Fibroblast of villous mesenchyme (primary cell): ENCODE data around the gene CAPN10. TPM values are rescaled to one million over a fixed set of nuclear protein-coding genes. Genes with fewer than 3 reads are reported as not detected.

ENCODE experiments used
- DNase-seq: peaks from one replicate; pipeline ENCODE4 v3.0.0-alpha.2; 2010; ENCODE audit warnings: low read depth
- H3K4me3 ChIP-seq: 2 replicates; pipeline ENCODE4 v1.5.1; 2011; ENCODE audit warnings: low read depth, mild to moderate bottlenecking, low read length
- CTCF ChIP-seq: IDR thresholded peaks from 2 replicates; pipeline ENCODE4 v1.5.1; 2012; ENCODE audit warnings: low read depth, mild to moderate bottlenecking, low read length; ENCODE audit not compliant: insufficient read depth
- total RNA-seq: library from RNA; depleted of rRNA; stranded (reverse); fragments of >200 nt; gene quantifications from 2 replicates; pipeline ENCODE4 v1.2.3, GENCODE V29; 2012

CAPN10 gene
- total RNA-seq, 1 donor, result 20.3 TPM

- no peak for TF ChIP-seq CTCF
- no peak overlapping the region for H3K4me3 ChIP-seq
- DNase-seq, result no peak
Measured at GRCh38 chr2:240596080-240596460, 9.5 kb downstream of the CAPN10 start.

- H3K4me3 ChIP-seq, result no peak overlapping the region
- DNase-seq, result no peak
- TF ChIP-seq CTCF, result no peak
Measured at GRCh38 chr2:240596491-240596931, 10.0 kb downstream of the CAPN10 start.

DNA sequence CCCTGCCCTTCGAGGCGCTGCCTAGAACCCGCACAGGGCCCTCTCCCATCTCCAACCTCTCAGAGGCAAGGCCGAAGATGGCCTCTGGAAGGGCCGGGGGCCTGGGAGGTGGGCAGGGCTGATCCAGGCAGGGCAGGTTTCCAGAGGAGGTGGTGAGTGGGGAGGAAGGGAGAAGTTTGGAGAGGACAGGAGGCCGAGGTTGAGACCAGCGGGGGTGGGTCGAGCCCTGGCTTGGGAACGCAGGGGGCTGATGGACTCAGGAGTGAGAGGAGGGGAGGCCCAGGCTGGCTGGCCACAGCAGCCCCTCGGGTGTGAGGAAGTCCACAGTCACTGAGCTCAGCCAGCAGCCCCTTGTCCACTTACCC lies 10.5 kb downstream of the CAPN10 start:
- TF ChIP-seq CTCF, result no peak
- no peak for DNase-seq
- no peak overlapping the region for H3K4me3 ChIP-seq

DNA sequence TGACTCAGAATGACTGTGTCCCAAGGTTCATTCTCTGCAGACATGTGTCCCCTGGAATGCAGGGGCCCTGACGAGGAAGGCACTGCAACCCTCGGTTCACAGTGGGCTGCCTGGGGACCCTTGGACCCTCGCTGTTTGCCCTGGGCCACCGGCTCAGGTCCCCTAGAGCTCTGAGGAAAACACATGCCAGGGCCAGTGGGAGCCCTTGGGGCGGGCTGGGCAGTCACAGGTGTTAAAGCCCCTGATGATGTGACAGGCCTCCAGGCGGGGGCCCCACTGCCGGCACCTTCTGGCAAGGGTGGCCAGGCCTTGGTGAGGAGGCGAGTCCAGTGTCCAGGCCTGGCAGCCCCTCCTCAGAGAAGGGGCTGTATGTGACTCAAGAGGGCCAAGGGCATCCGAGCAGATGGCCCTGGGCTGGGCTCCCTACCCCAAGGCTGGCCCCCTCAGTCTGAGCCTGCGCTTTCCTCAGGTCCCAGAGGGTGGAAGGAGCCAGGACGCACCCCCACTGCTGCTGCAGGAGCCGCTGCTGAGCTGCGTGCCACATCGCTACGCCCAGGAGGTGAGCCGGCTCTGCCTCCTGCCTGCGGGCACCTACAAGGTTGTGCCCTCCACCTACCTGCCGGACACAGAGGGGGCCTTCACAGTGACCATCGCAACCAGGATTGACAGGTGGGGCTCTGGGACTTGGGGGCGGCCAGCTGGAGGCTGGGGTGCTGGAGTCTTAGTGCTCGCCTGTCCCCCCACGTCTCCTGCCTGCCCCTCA lies 11.1 kb downstream of the CAPN10 start:
- no peak overlapping the region for H3K4me3 ChIP-seq
- no peak for TF ChIP-seq CTCF
- no peak for DNase-seq

DNA sequence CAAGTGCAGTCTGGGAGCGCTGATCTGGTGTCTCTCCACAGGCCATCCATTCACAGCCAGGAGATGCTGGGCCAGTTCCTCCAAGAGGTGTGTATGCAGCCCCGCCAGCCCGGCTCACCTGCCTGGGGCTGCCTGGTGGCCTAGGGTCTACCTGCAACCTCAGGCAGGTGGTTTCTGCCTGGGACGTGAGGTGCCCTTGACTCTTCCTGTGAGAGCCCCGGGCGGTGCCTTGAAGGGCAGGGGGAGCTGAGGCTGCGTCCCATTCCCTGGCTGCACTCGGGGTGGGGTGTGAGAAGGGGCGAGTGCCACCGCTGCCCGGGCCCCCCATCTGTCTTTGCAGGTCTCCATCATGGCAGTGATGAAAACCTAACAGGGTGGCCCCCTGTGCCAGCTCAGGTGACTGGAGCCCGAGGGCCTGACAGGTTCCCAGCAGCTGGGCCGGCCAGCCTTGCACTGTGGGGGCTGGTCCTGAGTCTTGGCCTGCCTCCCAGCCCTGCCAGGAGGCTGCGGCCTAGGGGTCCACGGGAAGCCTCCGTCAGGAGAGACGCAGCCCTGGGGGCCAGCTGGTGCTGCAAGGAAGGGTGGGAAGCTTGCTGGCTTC lies 11.9 kb downstream of the CAPN10 start:
- TF ChIP-seq CTCF, result no peak
- H3K4me3 ChIP-seq, result no peak overlapping the region
- DNase-seq, result no peak

GRCh38 chr2:240599141-240599583 lies 12.6 kb downstream of the CAPN10 start:
- no peak overlapping the region for H3K4me3 ChIP-seq
- no peak for TF ChIP-seq CTCF

More at GRCh38 chr2:240599141-240599583, 12.6 kb downstream of the CAPN10 start:
- DNase-seq, result no peak
